Measurements from ENCODE around the gene NSMF.

DNA sequence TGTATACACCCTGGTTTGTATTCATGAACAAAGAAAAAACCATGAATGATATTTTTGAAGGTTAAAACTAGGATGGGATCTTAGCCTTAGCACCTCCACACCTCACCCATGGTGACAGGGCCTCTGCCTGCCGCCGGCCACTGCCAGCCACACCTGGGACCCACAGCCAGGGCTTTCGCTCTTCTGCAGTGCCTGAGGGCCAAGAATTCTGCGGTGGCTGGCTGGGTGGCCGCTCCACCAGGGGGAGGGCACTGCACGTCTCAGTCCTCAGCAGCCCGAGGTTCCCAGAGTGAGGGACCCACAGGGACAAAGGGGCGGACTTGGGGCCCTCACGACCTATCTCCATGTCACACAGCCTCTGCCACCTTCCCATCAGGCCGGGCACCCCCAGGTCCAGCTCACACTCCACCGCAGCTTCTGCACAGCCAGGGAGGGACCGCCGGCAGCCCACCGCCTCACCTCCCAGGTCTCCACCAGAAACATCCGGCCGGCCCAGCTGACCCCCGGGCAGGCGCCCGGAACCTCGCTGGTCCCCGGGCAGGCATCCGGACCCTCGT is 43.0 kb downstream of the NSMF start:
- no peak for TF ChIP-seq EZH2phosphoT487 (IDR thresholded peaks at IDR 0.05; ENCODE audit: low read depth)
- TF ChIP-seq, protein P1, sequence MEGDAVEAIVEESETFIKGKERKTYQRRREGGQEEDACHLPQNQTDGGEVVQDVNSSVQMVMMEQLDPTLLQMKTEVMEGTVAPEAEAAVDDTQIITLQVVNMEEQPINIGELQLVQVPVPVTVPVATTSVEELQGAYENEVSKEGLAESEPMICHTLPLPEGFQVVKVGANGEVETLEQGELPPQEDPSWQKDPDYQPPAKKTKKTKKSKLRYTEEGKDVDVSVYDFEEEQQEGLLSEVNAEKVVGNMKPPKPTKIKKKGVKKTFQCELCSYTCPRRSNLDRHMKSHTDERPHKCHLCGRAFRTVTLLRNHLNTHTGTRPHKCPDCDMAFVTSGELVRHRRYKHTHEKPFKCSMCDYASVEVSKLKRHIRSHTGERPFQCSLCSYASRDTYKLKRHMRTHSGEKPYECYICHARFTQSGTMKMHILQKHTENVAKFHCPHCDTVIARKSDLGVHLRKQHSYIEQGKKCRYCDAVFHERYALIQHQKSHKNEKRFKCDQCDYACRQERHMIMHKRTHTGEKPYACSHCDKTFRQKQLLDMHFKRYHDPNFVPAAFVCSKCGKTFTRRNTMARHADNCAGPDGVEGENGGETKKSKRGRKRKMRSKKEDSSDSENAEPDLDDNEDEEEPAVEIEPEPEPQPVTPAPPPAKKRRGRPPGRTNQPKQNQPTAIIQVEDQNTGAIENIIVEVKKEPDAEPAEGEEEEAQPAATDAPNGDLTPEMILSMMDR (IDR thresholded peaks at IDR 0.05; ENCODE audit: low read depth, low read length), result no peak
